Endothelial cell of umbilical vein (primary cell): ENCODE data around the gene OPCML.

Experiments
- CTCF ChIP-seq, 2 donors: IDR thresholded peaks; 1 replicate in 1 of 2; 2 replicates in 1 of 2; pipeline ENCODE4 v1.5.1; 2011; ENCODE audit warnings: low read length in 2 of 2, mild to moderate bottlenecking in 2 of 2, moderate library complexity in 2 of 2, control low read depth in 1 of 2, inconsistent platforms in 1 of 2, low read depth in 1 of 2; ENCODE audit not compliant: insufficient read depth in 1 of 2; ENCODE audit errors: extremely low read depth in 1 of 2
- EZH2 ChIP-seq: IDR thresholded peaks from 2 replicates; pipeline ENCODE4 v1.6.1; 2012; ENCODE audit warnings: borderline replicate concordance, low read depth, mild to moderate bottlenecking, moderate library complexity, low read length, inconsistent platforms; ENCODE audit not compliant: severe bottlenecking
- FOS ChIP-seq: IDR thresholded peaks from 2 replicates; pipeline ENCODE4 v1.6.1; 2011; ENCODE audit warnings: mild to moderate bottlenecking, low read length, moderate library complexity, borderline replicate concordance; ENCODE audit not compliant: insufficient read depth
- JUN ChIP-seq: IDR thresholded peaks from 2 replicates; pipeline ENCODE4 v1.6.1; 2011; ENCODE audit warnings: borderline replicate concordance, low read depth; ENCODE audit not compliant: insufficient read length, insufficient read depth
- POLR2A ChIP-seq: IDR thresholded peaks from 2 replicates; pipeline ENCODE4 v1.6.1; 2012; ENCODE audit warnings: low read depth, mild to moderate bottlenecking, control low read depth, low read length
- POLR2AphosphoS5 ChIP-seq: IDR thresholded peaks from 2 replicates; pipeline ENCODE4 v1.6.1; 2012; ENCODE audit warnings: low read depth, mild to moderate bottlenecking, control low read depth, low read length, moderate library complexity; ENCODE audit not compliant: insufficient read depth

- TF ChIP-seq POLR2A (no peak), CTCF (IDR thresholded peaks at IDR 0.05; ENCODE audit: extremely low read depth in 1 of 2, insufficient read depth in 1 of 2, low read depth in 1 of 2, low read length in 2 of 2) (no peak), POLR2AphosphoS5 (no peak), EZH2 (no peak), JUN (no peak), FOS (no peak)
These were observed 265.3 kb downstream of the OPCML start for GRCh38 chr11:133266986-133267385.
